Chondrocyte (in vitro differentiated cells): ENCODE results near the gene GPT2. TPM values are rescaled to one million over a fixed set of nuclear protein-coding genes. Genes with fewer than 3 reads are reported as not detected.
A peak's percentile ranks its signal among the peaks of the same experiment; 100 is the strongest.

ENCODE experiments used
- DNase-seq: peaks from one replicate; pipeline ENCODE4 v3.0.0; 2021; ENCODE audit warnings: mixed read lengths, low spot score
- H3K27ac Mint-ChIP-seq: one replicate; pipeline ENCODE4 v1.8.0; 2021; ENCODE audit warnings: mild to moderate bottlenecking, moderate library complexity, mixed read lengths; ENCODE audit not compliant: unreplicated experiment
- H3K27me3 Mint-ChIP-seq: 2 replicates; pipeline ENCODE4 v1.8.0; 2021; ENCODE audit warnings: low read depth, mixed read lengths
- H3K36me3 Mint-ChIP-seq: 2 replicates; pipeline ENCODE4 v1.8.0; 2021; ENCODE audit warnings: low read depth, mixed read lengths
- H3K4me1 Mint-ChIP-seq: 2 replicates; pipeline ENCODE4 v1.8.0; 2021; ENCODE audit warnings: low read depth, mild to moderate bottlenecking, mixed read lengths
- H3K4me3 Mint-ChIP-seq: one replicate; pipeline ENCODE4 v1.8.0; 2021; ENCODE audit warnings: mild to moderate bottlenecking, moderate library complexity, mixed read lengths; ENCODE audit not compliant: unreplicated experiment
- H3K9me3 Mint-ChIP-seq: 2 replicates; pipeline ENCODE4 v1.8.0; 2021; ENCODE audit warnings: low read depth, mixed read lengths
- total RNA-seq: library from RNA; stranded (reverse); gene quantifications from 3 replicates; pipeline ENCODE4 v1.2.1, GENCODE V29; 2021
- TF ChIP-seq, protein P1 (sequence below): fragments of 200-600 bp; sonication (generic); IDR thresholded peaks from 2 replicates; pipeline ENCODE4 v1.5.0; 2021; ENCODE audit warnings: antibody characterized with exemption, mild to moderate bottlenecking, moderate library complexity

GPT2 gene
- total RNA-seq, 1 donor from 2014 or later = 59.6 TPM

GRCh38 chr16:46907061-46907774, 23.1 kb downstream of the GPT2 start:
- Mint-ChIP-seq H3K27me3 (no peaks in the 10 kb centered on the region), H3K4me1 (peaks cover 5% of the 10 kb centered on the region), H3K36me3 (peaks cover 31% of the 10 kb centered on the region), H3K27ac (no peak overlapping the region), H3K9me3 (no peaks in the 10 kb centered on the region), H3K4me3 (no peak overlapping the region)
- TF ChIP-seq, protein P1, sequence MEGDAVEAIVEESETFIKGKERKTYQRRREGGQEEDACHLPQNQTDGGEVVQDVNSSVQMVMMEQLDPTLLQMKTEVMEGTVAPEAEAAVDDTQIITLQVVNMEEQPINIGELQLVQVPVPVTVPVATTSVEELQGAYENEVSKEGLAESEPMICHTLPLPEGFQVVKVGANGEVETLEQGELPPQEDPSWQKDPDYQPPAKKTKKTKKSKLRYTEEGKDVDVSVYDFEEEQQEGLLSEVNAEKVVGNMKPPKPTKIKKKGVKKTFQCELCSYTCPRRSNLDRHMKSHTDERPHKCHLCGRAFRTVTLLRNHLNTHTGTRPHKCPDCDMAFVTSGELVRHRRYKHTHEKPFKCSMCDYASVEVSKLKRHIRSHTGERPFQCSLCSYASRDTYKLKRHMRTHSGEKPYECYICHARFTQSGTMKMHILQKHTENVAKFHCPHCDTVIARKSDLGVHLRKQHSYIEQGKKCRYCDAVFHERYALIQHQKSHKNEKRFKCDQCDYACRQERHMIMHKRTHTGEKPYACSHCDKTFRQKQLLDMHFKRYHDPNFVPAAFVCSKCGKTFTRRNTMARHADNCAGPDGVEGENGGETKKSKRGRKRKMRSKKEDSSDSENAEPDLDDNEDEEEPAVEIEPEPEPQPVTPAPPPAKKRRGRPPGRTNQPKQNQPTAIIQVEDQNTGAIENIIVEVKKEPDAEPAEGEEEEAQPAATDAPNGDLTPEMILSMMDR = no peak
- no peak for DNase-seq

DNA sequence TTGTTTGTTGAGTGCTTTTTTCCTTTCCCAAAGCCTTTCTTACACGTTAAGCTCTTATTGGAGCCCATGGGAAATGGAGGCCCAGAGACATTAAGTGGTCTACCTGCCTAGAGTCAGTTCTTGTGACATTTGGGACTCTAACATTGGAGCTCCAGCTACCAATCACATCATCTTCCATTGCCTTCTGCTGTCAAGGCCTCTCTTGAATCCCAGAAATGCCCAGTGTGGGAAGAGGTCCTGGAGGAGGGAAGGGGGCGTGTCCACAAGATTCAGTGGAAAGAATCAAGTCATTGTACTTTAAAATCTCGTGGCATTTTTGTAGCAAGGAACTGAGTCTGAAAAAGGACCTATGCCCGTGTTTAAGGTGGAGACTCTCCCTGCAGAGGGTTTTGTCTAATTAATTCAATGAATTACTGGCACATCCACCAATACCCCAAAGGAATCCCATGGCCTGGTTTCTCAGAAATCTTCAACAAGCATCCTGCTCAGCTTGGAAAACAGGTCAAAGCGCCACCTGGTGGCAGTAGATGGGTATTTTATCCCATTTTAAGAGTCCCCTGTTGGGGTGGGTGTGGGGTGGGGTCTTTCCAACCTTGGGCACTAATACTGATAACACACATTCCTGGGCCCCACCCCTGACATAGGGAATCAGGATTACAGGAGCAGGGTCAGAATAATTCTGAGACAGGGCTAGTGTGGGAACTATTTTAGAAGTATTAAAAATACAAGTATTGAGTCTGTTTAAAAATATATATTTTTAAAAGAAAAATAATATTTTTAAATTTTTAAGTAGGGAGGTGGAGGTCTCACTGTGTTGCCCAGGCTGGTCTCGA, 24.6 kb downstream of the GPT2 start:
- TF ChIP-seq, protein P1 = peak; percentile 93
- Mint-ChIP-seq H3K36me3 (peaks cover 25% of the 10 kb centered on the region), H3K27ac (peak overlapping the region; percentile 77), H3K4me1 (peaks cover 5% of the 10 kb centered on the region), H3K27me3 (no peaks in the 10 kb centered on the region), H3K4me3 (no peak overlapping the region), H3K9me3 (no peaks in the 10 kb centered on the region)
- DNase-seq = no peak

- no peak for DNase-seq
- Mint-ChIP-seq H3K4me3 (no peak overlapping the region), H3K4me1 (peaks cover 5% of the 10 kb centered on the region), H3K36me3 (peaks cover 28% of the 10 kb centered on the region), H3K9me3 (no peaks in the 10 kb centered on the region), H3K27ac (no peak overlapping the region), H3K27me3 (no peaks in the 10 kb centered on the region)
- TF ChIP-seq, protein P1 = no peak
Observed at GRCh38 chr16:46911038-46911437, 26.9 kb downstream of the GPT2 start.

- H3K4me3 Mint-ChIP-seq = no peak overlapping the region
- H3K27ac Mint-ChIP-seq = no peak overlapping the region
- TF ChIP-seq, protein P1 = no peak
- no peaks in the 10 kb centered on the region for H3K9me3 Mint-ChIP-seq
- peaks cover 5% of the 10 kb centered on the region for H3K4me1 Mint-ChIP-seq
- H3K27me3 Mint-ChIP-seq = no peaks in the 10 kb centered on the region
- peaks cover 30% of the 10 kb centered on the region for H3K36me3 Mint-ChIP-seq
- DNase-seq = no peak
Observed at GRCh38 chr16:46911650-46912049, 27.5 kb downstream of the GPT2 start.

- Mint-ChIP-seq H3K27me3 (no peaks in the 10 kb centered on the region), H3K4me1 (no peaks in the 10 kb centered on the region), H3K36me3 (peaks cover 33% of the 10 kb centered on the region), H3K27ac (no peak overlapping the region), H3K9me3 (no peaks in the 10 kb centered on the region), H3K4me3 (no peak overlapping the region)
- TF ChIP-seq, protein P1 = no peak
- DNase-seq = no peak
Observed at GRCh38 chr16:46914556-46915201, 30.5 kb downstream of the GPT2 start.
